ENCODE results near the gene COQ5.
"Not testable (repeated sequence)": the region's sequence is repeated elsewhere in the genome, so short reads cannot be mapped to it uniquely, and the experiment has no call there.

COQ5 gene, protein sequence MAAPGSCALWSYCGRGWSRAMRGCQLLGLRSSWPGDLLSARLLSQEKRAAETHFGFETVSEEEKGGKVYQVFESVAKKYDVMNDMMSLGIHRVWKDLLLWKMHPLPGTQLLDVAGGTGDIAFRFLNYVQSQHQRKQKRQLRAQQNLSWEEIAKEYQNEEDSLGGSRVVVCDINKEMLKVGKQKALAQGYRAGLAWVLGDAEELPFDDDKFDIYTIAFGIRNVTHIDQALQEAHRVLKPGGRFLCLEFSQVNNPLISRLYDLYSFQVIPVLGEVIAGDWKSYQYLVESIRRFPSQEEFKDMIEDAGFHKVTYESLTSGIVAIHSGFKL

DNA sequence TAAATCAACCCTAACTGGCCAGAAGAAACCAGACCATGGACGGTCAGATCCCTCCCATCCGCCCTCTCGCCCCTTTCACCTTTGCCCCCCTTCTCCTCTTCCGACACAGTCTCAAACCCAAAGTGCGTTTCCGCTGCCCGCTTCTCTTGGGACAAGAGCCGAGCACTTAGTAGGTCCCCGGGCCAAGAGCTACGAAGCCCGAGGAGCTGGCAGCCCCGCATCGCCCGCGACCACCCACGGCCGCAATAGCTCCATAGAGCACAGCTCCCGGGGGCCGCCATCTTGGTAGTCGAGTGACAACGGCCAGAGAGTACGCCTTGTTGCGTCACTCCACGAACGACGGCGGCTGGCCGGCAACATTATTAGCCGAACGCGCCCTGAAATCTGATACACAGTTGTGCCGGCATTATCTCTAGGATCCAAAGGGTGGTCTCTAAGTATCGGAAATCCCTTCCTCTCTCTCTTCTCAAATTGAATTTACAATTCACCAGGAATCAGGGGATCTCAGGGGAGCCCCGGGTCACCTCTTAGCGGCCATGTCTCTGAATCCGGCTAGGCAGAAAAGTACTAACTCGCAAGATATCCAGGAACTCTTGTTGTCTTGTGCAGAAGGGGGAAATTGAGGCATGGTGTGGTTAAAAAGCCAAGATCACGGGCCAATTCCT lies at the start of gene COQ5:
TSS of gene COQ5 (minus strand) at position 298 of the 665 bp plus-strand sequence. CDS start at position 281, 17 bp downstream.
- in situ Hi-C loops (cut with HindIII; ENCODE audit: low sequenced_read_pairs) = no loop called here

DNA sequence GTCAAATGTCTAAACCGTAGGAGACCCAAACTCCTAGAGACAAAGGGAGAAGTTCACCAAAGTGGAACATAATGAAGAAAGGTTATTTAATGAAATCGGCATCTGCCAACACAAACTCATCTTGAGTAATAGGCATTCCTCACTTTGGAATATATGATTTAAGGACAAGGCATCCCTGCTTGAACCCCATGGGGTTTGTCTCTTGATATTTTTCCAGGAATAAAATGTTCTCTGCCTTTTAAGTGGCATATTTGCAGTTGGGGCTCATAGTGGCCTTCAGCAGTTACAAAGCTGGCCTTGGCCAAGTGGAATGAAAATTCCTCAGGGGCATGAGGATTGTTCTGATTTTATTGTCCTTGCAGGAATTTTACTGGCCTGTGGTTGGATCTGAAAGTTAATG lies 45.1 kb upstream of the COQ5 start:
- in situ Hi-C loops (cut with HindIII; ENCODE audit: low sequenced_read_pairs) = no loop called here

DNA sequence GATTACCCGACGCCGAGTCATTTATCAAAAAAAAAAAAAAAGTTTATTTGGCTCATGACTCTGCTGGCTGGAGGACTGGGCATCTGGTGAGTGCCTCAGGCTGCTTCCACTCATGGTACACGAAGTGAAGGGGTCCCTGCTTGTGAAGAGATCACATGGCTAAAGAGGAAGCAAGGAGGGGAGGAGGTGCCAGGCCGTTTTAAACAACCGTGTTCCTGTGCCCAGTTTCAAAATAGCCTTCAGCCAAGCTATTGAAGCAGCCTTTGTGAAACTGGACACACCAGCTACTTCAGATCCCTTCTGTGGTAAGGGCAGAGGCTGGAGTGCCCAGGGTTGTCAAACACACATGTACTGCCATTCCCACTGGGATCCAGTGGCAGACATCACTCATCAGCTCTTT lies 44.6 kb upstream of the COQ5 start:
- in situ Hi-C loops (cut with HindIII; ENCODE audit: low sequenced_read_pairs) = no loop called here

DNA sequence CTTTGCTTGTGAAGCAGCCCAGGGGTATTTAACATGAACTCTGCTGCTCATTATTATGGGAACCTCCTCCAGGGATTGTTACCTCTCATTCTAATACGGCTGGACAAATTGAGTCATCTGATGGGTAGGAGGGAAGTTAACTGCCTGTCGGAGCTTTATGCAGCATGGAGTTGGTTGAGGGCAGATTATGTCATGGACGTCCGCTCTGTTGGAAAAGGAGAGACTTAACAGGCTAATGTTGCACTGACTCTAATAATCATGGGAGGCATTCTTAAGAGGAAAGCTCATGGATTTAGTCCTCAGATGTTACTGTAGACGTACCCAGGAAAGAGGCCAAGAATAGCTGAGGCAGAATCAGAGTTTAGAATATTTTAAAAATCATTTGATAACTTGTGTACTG lies 42.3 kb upstream of the COQ5 start:
- in situ Hi-C loops (cut with HindIII; ENCODE audit: low sequenced_read_pairs) = no loop called here

DNA sequence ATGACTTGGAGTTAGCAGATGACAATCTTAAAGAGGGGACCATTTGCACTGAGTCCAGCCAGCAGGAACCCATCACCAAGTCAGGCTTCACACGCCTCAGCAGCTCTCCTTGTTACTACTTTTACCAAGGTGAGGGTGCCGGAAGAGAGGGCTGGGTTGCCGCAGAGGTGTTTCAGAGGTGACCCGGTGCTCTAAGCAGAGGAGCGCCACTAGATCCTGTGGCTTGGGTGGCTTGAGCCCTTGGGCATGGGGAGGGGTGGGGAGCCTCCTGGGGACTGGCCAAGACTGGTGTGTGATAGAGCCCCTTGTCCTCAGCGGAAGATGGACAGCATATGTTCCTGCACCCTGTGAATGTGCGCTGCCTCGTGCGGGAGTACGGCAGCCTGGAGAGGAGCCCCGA lies 34.5 kb upstream of the COQ5 start:
- in situ Hi-C loops (cut with HindIII; ENCODE audit: low sequenced_read_pairs) = no loop called here

DNA sequence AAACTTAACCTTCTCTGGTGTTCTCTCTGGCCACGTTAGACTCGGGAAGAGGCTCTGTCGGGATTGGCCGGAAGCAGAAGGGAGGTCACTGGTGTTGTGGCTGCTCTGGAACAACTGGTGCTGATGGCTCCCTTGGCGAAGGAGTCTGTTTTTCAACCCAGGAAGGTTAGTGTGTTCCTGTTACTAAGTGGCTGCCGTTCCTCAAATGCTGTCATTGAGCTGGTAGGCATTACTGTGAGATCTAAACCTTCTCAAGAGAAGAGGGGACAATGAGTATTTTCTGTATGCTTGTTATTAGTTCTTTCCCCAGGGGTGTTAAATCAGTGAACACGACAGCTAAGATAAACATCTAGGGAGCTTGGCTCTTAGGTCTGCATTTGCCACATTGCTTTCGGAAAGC lies 33.9 kb upstream of the COQ5 start:
- in situ Hi-C loops (cut with HindIII; ENCODE audit: low sequenced_read_pairs) = no loop called here

DNA sequence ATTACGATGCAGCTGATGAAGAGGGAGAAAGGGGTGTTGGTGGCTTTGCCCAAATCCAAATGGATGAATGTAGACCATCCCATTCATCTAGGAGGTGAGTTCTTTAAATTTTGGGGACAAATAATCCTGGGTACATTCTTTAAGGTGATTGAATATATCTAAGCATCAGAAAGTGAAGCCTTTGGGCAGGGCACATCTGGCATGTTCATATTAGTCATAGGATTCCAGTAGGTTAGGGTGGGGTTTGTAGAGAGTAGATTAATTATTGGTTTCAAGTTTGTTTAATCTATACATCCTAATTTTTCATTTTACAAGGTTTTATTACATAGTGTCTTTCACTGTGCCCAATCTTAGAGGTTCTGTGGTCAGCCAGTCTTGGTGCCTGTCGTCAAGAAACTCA lies 28.6 kb upstream of the COQ5 start:
- in situ Hi-C loops (cut with HindIII; ENCODE audit: low sequenced_read_pairs) = no loop called here

DNA sequence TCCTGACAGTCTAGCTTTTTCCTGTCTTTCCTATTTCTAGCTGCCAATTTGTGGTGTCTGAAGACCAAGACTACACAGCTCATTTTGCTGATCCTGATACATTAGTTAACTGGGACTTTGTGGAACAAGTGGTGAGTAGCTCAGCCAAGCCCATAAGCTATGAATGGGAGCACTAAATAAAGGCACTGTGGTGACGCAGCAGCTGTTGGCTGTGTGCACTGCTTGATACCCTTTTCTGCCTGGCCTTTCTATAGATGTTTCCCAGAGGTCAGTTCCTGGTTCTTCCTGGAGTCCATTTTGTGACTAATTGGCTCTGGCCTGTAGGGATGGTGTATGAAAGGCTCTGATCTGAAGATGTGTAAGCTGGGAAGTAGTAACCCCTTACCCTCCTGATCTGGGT lies 25.7 kb upstream of the COQ5 start:
- in situ Hi-C loops (cut with HindIII; ENCODE audit: low sequenced_read_pairs) = no loop called here

DNA sequence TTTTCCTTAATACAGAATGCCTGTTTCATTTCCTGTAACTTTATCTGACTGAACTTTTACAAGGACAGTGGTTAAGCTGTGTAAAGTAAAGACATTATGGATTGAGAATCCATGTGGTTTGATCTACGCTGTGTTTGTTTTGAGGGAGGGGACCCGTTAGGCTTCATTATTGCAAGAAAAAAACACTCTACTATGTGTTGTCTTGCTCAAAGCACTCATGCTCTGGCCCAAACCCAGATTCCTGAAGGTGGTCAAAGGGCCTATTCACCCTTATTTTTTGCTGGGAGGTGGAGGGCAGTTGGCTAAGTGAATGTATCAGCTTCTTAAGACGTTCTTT lies 17.1 kb upstream of the COQ5 start:
- in situ Hi-C loops (cut with HindIII; ENCODE audit: low sequenced_read_pairs) = no loop called here

DNA sequence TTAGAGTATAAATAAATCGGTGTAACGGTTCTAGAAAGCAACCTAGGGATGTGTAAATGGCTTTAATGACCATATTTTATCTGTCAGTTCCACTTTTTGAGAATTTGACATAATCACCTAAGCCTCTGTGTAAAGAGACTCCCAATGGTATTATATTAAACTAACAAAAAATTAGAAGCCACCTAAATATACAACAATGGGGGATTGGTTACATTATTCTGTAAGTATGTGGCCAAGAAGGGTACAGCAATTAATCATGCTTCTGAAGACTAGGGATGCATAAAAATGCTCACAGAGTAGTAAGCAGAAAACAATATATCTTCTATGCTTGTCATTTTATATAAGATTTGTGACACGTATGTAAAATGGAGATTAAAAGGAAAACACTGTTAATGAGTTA lies 15.7 kb upstream of the COQ5 start:
- in situ Hi-C loops (cut with HindIII; ENCODE audit: low sequenced_read_pairs) = no loop called here

DNA sequence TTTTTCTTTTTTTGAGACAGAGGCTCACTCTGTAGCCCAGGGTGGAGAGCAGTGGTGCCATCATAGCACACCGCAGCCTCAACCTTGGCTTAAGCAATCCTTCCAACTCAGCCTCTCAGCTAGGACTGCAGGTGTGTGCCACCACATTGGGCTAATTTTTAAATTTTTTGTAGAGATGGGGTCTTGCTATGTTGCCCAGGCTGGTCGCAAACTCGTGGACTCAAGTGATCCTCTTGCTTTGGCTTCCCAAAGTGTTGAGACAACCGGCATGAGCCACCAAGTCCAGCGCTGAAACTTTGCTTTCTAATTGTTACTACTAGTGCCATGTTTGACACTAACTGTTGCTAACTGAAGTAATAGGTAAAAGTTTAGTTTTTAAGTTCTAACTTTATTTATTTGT lies 13.2 kb upstream of the COQ5 start:
- in situ Hi-C loops (cut with HindIII; ENCODE audit: low sequenced_read_pairs) = no loop called here

DNA sequence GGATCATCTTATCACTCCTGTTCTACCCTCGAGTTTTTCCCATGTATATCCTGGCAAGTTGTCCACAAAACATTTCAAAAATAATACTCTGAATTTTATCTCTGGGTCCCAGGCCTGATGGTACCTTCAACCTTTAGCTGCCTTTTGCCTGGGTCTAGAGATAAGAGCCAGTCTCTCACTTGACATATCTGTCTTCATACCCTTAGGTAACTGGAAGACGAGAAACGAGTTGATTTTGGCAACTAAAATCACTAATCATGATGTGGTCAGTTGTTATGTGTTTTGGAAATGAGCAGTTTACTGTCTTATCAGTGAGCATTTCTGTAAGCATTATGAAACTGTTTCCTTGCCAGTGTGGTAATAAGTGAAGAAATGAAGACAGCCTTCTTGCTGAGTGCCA lies 11.5 kb upstream of the COQ5 start:
- in situ Hi-C loops (cut with HindIII; ENCODE audit: low sequenced_read_pairs) = no loop called here

DNA sequence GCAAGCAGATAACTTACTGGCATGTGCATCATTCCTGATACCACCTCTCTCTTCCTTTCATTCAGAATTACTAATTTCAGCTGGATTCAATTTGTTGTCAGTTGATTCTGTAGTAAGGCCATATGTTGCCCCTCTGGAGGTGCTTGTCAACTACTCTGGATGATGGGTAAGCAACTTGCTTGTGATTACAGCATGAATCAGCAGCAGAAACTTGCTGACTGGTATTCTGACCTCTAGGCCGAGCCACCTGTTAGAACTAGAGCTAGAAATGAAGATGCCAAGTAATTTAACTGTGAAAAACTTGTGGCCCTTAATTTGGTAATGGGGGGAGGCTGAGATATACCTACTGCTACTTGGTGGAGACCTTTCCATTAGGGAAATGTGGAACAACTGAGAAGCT lies 10.3 kb upstream of the COQ5 start:
- in situ Hi-C loops (cut with HindIII; ENCODE audit: low sequenced_read_pairs) = no loop called here

DNA sequence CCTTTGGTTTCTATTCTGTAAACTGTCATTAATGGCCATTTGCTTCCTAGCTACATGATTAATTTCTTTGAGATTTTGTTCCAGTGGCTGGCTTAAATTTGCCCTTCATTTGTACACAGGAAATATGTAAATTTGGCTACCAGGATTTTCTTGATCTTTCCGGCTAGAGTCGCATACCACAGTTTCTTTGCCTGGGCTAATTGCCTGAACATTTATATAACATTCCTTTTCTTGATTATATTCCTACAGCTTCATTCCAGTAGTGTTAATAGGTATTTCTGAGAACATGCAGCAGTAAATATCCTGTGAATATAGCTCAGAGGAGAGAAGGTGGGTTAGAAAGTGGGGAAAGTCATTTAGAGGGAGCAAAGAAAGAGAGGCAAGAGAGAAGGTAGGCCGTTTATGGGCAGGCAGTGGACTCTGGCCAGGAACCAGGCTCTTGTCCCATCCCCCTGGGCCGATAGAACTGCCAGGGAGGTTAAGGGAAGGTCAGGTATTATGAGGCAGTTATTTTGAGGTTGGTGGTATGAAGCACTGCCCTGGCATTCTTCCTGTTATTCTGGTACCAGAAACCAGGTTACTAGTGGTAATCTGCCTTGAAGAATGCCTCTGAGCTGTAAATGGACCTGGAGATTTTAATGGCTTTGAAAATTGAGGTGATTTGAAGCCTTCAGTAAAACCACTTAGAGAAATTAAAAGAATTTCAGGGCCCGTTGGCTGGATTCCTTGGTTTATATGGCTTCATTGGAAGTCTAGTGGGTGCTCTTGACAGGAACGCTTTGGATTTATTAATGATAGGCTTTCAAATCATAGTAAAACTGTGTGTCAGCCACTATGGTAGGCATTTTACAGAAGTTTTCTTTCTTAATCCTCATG lies 9.6 kb upstream of the COQ5 start:
- in situ Hi-C loops (cut with HindIII; ENCODE audit: low sequenced_read_pairs) = no loop called here

DNA sequence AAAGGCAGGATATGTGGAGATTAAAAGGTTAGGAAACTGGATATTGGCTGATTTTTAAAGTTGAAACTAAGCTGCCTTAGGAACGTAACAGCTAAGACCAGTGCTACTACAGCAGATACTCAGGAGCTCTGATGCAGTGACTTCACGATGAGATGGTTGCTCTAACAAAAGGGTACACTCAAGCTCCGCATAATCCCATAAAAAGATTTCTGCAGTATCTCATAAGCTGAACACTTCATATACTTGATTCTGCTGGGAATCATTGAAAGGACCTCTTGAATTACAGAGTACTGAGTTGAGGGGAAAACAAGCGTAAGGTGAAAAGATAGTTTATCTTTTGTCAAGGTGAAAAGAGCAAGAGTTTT lies 8.9 kb upstream of the COQ5 start:
- in situ Hi-C loops (cut with HindIII; ENCODE audit: low sequenced_read_pairs) = no loop called here

DNA sequence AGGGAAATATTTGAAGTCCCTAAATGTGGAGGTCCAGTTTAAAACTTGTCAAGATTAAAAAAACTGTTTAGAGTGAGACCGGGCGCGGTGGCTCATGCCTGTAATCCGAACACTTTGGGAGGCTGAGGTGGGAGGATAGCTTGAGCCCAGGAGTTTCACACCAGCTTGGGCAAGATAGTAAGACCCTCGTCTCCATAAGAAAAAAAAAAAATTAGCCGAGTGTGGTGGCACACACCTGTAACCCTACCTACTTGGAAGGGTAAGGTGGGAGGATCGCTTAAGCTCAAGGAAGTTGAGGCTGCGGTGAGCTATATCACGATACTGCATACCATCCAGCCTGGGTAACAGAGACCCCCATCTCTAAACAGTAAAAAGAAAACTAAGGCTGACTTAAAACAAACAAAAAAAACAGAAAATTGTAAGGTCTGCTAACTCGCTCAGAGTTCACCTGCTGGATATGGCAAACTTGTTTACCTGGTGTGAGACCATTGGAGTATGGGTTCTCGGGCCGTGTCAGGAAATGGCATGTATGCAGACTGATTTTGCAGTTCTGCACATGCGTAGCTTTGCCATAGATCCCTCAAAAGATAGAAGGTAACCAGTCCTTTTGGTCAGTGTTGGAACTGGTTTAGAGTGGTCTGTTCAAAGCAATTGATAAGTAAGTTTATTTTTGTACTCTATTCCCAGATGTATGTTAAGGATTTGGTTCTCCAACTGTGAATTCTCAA lies 7.3 kb upstream of the COQ5 start:
- in situ Hi-C loops (cut with HindIII; ENCODE audit: low sequenced_read_pairs) = no loop called here

DNA sequence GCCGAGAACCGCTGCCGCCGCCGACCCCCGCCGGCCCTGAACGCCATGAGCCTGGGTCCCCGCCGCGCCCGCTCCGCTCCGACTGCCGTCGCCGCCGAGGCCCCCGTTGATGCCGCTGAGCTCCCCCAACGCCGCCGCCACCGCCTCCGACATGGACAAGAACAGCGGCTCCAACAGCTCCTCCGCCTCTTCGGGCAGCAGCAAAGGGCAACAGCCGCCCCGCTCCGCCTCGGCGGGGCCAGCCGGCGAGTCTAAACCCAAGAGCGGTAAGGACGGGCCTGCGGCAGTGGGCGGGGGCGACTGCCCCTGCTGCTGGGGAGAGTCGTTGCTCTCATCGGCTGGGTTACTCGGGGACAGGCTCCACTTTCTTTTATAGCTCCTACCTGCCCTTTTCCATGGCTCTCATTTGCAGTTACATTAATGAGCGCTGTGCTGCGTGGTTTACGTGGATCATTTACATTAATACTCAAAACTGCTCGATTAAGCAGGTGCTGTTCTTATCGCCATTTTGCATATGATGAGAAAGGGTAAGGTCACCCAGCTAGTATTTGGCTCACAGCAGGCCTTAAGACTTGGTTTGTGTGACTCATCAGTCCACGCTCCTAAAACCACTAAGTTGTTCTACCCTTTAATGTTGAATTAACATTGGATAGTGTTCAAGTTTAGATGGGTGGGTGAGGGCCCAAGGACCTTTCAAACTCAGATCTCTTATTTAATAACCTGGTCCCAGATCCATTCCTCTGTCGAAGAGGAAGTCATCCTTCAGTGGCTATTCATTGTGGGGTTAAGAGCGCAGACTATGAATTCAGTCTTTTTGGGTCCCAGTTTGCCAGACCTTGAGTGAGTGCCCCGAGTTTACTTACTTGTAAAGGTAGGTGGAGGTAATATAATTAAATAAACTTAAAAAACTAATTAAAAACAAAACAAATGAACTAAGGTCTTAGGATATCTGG lies 6.0 kb upstream of the COQ5 start:
- in situ Hi-C loops (cut with HindIII; ENCODE audit: low sequenced_read_pairs) = no loop called here

DNA sequence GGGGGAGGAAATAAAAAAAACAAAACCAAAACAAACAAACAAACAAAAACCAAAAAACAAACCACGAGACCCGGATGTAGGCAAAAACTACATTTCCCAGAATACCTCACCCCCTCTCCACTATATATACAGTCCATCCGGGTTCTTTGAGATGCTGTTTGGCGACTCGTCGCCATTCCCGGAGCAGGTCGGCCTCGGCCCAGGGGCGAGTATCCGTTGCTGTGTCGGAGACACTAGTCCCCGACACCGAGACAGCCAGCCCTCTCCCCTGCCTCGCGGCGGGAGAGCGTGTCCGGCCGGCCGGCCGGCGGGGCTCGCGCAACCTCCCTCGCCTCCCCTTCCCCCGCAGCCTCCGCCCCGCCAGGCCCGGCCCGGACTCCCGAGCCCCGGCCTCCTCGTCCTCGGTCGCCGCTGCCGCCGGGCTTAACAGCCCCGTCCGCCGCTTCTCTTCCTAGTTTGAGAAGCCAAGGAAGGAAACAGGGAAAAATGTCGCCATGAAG lies 5.3 kb upstream of the COQ5 start, which contains the start of gene RNF10:
TSS of gene RNF10 (plus strand) at position 154 of the 500 bp plus-strand sequence. CDS start 456 bp downstream, outside the sequence.
- in situ Hi-C loops (cut with HindIII; ENCODE audit: low sequenced_read_pairs) = no loop called here

DNA sequence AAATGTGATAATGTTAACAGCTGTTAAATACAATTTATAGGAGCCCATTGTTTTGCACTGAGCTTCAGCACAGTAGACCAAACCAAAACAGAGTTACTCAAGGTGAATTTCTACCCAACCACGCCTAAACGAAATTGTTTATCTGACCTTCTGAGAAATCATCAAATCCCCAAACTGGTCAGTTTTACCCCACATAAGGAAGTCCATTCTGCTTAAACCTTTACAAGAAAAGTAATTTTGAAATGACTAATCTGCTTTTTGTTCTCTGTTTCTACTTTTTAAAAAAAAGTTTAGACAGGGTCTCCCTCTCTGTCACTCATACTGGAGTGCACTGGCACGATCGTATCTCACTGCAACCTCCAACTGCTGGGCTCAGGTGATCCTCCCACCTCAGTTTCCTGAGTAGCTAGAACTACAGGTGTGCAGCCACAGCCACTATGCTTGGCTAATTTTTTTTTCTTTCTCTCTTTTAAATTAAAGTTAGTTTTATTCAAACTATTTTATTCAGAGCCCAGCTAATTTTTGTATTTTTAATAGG lies 3.8 kb upstream of the COQ5 start:
- in situ Hi-C loops (cut with HindIII; ENCODE audit: low sequenced_read_pairs) = no loop called here

DNA sequence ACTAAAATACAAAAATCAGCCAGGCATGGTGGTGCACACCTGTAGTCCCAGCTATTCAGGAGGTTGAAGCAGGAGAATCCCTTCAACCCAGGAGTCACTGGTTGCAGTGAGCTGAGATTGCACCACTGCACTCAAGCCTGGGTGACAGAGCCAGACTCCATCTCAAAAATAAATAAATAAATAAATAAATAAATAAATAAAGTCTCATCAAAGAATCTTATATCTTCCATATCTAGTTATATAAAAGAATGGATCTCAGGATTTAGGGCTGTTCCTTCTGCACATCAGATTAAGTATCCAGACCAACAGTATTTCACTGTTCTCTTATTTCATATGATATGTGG lies 1.4 kb upstream of the COQ5 start:
- in situ Hi-C loops (cut with HindIII; ENCODE audit: low sequenced_read_pairs) = not testable (repeated sequence)
